PC-9 (cell line): ENCODE data around the gene LSS.

Experiments used
- CTCF ChIP-seq: fragments of 200-600 bp; sonication (generic); conservative IDR thresholded peaks from 2 replicates; pipeline ENCODE4 v1.6.1; 2017; ENCODE audit warnings: mixed run types, antibody characterized with exemption, mild to moderate bottlenecking, moderate library complexity
- EZH2 ChIP-seq: fragments of 200-600 bp; sonication (generic); IDR thresholded peaks from 2 replicates; pipeline ENCODE4 v1.8.0; 2017; ENCODE audit warnings: antibody characterized with exemption, low read depth

- peak; percentile 62 for TF ChIP-seq CTCF
- no peak for TF ChIP-seq EZH2
These were observed 754 bp upstream of the LSS start for GRCh38 chr21:46229133-46229922.
